Measurements from ENCODE around the gene SPAG16.

- TF ChIP-seq CTCF (IDR thresholded peaks at IDR 0.05): no peak
- TF ChIP-seq POLR2AphosphoS5 (IDR thresholded peaks at IDR 0.05): no peak
- no peak for TF ChIP-seq POLR2A (IDR thresholded peaks at IDR 0.05)
Observed at GRCh38 chr2:213559053-213559452, 274.8 kb downstream of the SPAG16 start.

Measured in transverse colon (tissue), 4 donors.